HL-60 (cell line): ENCODE results near the gene FARP2.

Source experiments
- DNase-seq, 2 experiments: peaks; one replicate each; pipeline ENCODE4 v3.0.0-alpha.2; 2010 to 2020; ENCODE audit warnings: low read depth in 1 of 2, low spot score in 1 of 2
- H3K27ac ChIP-seq: fragments of 250-450 bp; sonication (Bioruptor Pico); replicated peaks from 2 replicates; pipeline ENCODE4 v1.5.1; 2020; ENCODE audit warnings: mild to moderate bottlenecking, moderate library complexity
- H3K27me3 ChIP-seq: fragments of 250-450 bp; sonication (Bioruptor Pico); 2 replicates; pipeline ENCODE4 v1.5.1; 2021; ENCODE audit warnings: mild to moderate bottlenecking, moderate library complexity; ENCODE audit not compliant: insufficient read depth, poor library complexity, severe bottlenecking
- H3K4me3 ChIP-seq: replicated peaks from 2 replicates; pipeline ENCODE4 v1.5.1; 2011; ENCODE audit warnings: mild to moderate bottlenecking, control low read depth, low read length; ENCODE audit not compliant: insufficient read depth
- CTCF ChIP-seq: IDR thresholded peaks from one replicate; pipeline ENCODE4 v1.5.1; 2011; ENCODE audit warnings: low read length, control low read depth, inconsistent platforms; ENCODE audit not compliant: insufficient read depth
- GABPA ChIP-seq: IDR thresholded peaks from 2 replicates; pipeline ENCODE4 v1.6.1; 2012; ENCODE audit warnings: low read depth
- POLR2AphosphoS5 ChIP-seq: IDR thresholded peaks from 2 replicates; pipeline ENCODE4 v1.6.1; 2012; ENCODE audit warnings: low read depth
- SPI1 ChIP-seq: IDR thresholded peaks from 2 replicates; pipeline ENCODE4 v1.6.1; 2012; ENCODE audit warnings: low read depth, mild to moderate bottlenecking, borderline replicate concordance
- TF ChIP-seq, protein P1 (sequence below): IDR thresholded peaks from 2 replicates; pipeline ENCODE4 v1.6.1; 2012; ENCODE audit warnings: low read depth; ENCODE audit not compliant: insufficient replicate concordance

The FARP2 gene

DNA sequence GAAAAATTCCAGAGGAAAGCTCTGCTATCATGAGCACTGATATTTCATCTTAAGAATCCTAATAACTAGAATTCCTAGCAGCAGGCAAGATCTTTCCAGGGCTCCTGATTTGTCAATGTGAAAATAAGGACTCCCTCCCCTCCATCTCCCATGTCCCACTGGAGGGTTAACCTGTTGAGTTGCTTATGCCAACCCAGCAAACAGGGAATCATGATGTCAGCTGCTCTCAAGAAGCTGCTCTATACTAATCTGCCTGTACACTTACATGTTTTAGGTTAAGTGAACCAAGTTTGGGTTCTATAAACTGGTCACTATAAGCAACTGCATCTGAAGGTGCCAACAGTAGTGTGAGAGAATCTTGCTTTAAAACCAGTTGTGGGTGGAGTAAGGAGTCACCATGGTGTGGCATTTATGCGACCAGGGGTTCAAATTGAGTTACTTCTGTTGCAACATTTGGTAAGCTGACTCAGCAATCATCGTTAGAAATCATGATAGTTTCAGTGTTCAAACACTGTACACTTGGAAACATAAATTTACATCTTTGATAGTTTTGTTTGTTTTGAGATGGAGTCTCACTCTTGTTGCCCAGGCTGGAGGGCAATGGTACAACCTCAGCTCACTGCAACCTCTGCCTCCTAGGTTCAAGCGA, 98.9 kb downstream of the FARP2 start:
- Histone ChIP-seq H3K27me3 (peaks cover 37% of the 10 kb centered on the region), H3K27ac (no peak overlapping the region), H3K4me3 (no peak overlapping the region)
- TF ChIP-seq, protein P1, sequence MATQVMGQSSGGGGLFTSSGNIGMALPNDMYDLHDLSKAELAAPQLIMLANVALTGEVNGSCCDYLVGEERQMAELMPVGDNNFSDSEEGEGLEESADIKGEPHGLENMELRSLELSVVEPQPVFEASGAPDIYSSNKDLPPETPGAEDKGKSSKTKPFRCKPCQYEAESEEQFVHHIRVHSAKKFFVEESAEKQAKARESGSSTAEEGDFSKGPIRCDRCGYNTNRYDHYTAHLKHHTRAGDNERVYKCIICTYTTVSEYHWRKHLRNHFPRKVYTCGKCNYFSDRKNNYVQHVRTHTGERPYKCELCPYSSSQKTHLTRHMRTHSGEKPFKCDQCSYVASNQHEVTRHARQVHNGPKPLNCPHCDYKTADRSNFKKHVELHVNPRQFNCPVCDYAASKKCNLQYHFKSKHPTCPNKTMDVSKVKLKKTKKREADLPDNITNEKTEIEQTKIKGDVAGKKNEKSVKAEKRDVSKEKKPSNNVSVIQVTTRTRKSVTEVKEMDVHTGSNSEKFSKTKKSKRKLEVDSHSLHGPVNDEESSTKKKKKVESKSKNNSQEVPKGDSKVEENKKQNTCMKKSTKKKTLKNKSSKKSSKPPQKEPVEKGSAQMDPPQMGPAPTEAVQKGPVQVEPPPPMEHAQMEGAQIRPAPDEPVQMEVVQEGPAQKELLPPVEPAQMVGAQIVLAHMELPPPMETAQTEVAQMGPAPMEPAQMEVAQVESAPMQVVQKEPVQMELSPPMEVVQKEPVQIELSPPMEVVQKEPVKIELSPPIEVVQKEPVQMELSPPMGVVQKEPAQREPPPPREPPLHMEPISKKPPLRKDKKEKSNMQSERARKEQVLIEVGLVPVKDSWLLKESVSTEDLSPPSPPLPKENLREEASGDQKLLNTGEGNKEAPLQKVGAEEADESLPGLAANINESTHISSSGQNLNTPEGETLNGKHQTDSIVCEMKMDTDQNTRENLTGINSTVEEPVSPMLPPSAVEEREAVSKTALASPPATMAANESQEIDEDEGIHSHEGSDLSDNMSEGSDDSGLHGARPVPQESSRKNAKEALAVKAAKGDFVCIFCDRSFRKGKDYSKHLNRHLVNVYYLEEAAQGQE, result no peak
- TF ChIP-seq GABPA (no peak), POLR2AphosphoS5 (no peak), CTCF (no peak)
- DNase-seq, result no peak

- H3K27me3 ChIP-seq, result peaks cover 33% of the 10 kb centered on the region
- no peak overlapping the region for H3K27ac ChIP-seq
- TF ChIP-seq SPI1 (no peak), CTCF (no peak), POLR2AphosphoS5 (no peak), GABPA (no peak)
- TF ChIP-seq, protein P1, result no peak
- H3K4me3 ChIP-seq, result no peak overlapping the region
- no peak for DNase-seq
These were observed 100.5 kb downstream of the FARP2 start for GRCh38 chr2:241456546-241456945.

DNA sequence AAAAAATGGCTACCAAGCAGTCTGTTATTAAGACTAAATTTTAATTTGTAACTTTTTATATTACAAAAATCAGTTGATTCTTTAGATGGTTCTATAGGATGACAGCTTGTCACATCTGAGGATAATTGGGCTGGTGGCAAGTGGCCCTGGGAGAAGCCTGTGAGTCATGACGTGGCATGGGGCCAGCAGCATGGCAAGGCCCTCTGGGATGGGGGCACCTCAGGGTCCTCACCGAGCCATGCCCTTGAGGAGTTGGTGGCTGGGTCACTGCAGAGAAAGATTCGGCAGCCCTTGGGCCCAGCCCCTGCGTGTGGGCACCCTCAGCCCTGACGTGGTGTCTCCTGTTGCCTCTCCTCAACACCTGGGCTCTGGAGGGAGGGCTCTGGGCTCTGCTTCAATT, 102.6 kb downstream of the FARP2 start:
- DNase-seq, result no peak
- Histone ChIP-seq H3K4me3 (no peak overlapping the region), H3K27me3 (peaks cover 34% of the 10 kb centered on the region), H3K27ac (no peak overlapping the region)
- TF ChIP-seq GABPA (no peak), POLR2AphosphoS5 (no peak), CTCF (no peak), SPI1 (no peak)
- TF ChIP-seq, protein P1, result no peak
